HEK293T (cell line): ENCODE measurements around the gene ANKRD60.

Experiments used
- CTCF ChIA-PET: fragments of 350-600 bp; formaldehyde crosslinking; extraction: SDS; loops from one replicate; lab custom pipeline; 2021; ENCODE audit warnings: antibody characterized with exemption, inconsistent platforms; lab: Yijun Ruan, JAX
- POLR2A ChIA-PET: fragments of 350-600 bp; formaldehyde crosslinking; extraction: SDS; loops from one replicate; lab custom pipeline; 2020; ENCODE audit warnings: antibody characterized with exemption, inconsistent platforms; lab: Yijun Ruan, JAX
- DNase-seq: peaks from one replicate; pipeline ENCODE4 v3.0.0; 2012; ENCODE audit warnings: mixed read lengths; ENCODE audit errors: extremely low spot score
- ARNT ChIP-seq: fragments of 450-650 bp; IDR thresholded peaks from 2 replicates; pipeline ENCODE4 v1.6.1; 2017; ENCODE audit warnings: mild to moderate bottlenecking
- BHLHE40 ChIP-seq: fragments of 450-650 bp; IDR thresholded peaks from 2 replicates; pipeline ENCODE4 v1.6.1; 2016; ENCODE audit warnings: mild to moderate bottlenecking, moderate library complexity, borderline replicate concordance
- CTBP1 ChIP-seq: fragments of 450-650 bp; IDR thresholded peaks from 2 replicates; pipeline ENCODE4 v1.6.1; 2016; ENCODE audit warnings: borderline replicate concordance
- ELF4 ChIP-seq: fragments of 450-650 bp; IDR thresholded peaks from 2 replicates; pipeline ENCODE4 v1.6.1; 2017; ENCODE audit warnings: antibody characterized with exemption
- FOXA1 ChIP-seq: fragments of 450-650 bp; IDR thresholded peaks from 2 replicates; pipeline ENCODE4 v1.6.1; 2016; ENCODE audit warnings: mild to moderate bottlenecking
- FOXK2 ChIP-seq: fragments of 450-650 bp; IDR thresholded peaks from 2 replicates; pipeline ENCODE4 v1.6.1; 2016; ENCODE audit warnings: mild to moderate bottlenecking
- FOXM1 ChIP-seq: fragments of 450-650 bp; IDR thresholded peaks from 2 replicates; pipeline ENCODE4 v1.6.1; 2017; ENCODE audit warnings: mild to moderate bottlenecking, borderline replicate concordance
- HDGF ChIP-seq: fragments of 450-650 bp; IDR thresholded peaks from 2 replicates; pipeline ENCODE4 v1.6.1; 2017; ENCODE audit warnings: antibody characterized with exemption, borderline replicate concordance
- L3MBTL2 ChIP-seq: fragments of 450-650 bp; conservative IDR thresholded peaks from 2 replicates; pipeline ENCODE4 v1.6.1; 2016; ENCODE audit warnings: mild to moderate bottlenecking
- LEF1 ChIP-seq: fragments of 450-650 bp; IDR thresholded peaks from 2 replicates; pipeline ENCODE4 v1.6.1; 2017; ENCODE audit warnings: mild to moderate bottlenecking, borderline replicate concordance
- NFRKB ChIP-seq: fragments of 450-650 bp; IDR thresholded peaks from 2 replicates; pipeline ENCODE4 v1.6.1; 2016; ENCODE audit warnings: mild to moderate bottlenecking, moderate library complexity
- SP1 ChIP-seq: fragments of 450-650 bp; IDR thresholded peaks from 2 replicates; pipeline ENCODE4 v1.6.1; 2017
- SUZ12 ChIP-seq: fragments of 450-650 bp; IDR thresholded peaks from 2 replicates; pipeline ENCODE4 v1.6.1; 2016; ENCODE audit warnings: mild to moderate bottlenecking
- TARDBP ChIP-seq: fragments of 450-650 bp; IDR thresholded peaks from 2 replicates; pipeline ENCODE4 v1.6.1; 2016
- ZNF384 ChIP-seq: fragments of 450-650 bp; IDR thresholded peaks from 2 replicates; pipeline ENCODE4 v1.6.1; 2016
- TF ChIP-seq, protein P1 (sequence below): fragments of 450-650 bp; IDR thresholded peaks from 2 replicates; pipeline ENCODE4 v1.6.1; 2016

The ANKRD60 gene

DNA sequence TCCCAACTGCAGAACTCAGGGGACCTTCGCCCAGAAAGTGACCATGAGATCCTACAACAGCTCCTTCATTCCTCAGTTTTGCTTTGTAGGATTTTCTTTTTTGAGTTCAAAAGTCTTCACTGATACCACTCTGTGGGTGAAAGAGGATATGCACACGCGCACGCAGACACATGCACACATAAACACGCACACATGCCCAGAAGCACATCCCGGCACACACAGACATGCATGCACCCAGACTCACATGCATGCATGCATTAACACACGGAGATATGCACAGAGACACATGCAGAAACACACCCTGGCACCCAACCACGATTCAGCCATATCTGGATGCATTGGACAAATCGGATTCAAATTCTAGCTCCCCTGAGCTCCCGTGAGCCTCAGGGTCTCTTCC, 36.4 kb downstream of the ANKRD60 start:
- CTCF ChIA-PET: interaction anchor here (0.7 to 1.5 kb wide), 2 partner anchors 10 to 15 kb away, joined by 3 to 7 read pairs; no protein-coding TSS in a partner anchor
- no peak for TF ChIP-seq FOXM1
- POLR2A ChIA-PET: no interaction called here
- no peak for DNase-seq

DNA sequence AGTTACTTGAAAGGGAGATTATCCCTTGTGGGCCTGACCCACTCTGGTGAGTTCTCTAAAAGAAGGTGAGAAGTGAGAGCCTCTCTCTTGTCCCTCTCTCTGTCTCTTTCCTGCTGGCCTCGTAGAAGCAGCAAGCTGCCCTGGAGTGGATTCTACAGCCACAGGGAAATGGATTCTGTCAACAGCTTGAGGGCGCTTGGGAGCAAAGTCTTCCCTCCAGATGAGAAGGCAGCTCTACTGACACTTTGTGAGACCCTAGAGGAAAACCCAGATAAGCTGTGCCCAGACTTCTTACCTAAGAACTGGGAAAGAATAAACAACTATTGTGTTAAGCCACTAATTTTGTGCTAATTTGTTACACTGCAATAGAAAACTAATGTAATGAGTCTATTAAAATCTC, 39.9 kb downstream of the ANKRD60 start:
- ChIA-PET CTCF (interaction anchor here (0.5 to 1.6 kb wide), 3 partner anchors 20 to 332 kb away, joined by 3 to 6 read pairs (median 3); no protein-coding TSS in a partner anchor), POLR2A (no interaction called here)
- TF ChIP-seq, protein P1, sequence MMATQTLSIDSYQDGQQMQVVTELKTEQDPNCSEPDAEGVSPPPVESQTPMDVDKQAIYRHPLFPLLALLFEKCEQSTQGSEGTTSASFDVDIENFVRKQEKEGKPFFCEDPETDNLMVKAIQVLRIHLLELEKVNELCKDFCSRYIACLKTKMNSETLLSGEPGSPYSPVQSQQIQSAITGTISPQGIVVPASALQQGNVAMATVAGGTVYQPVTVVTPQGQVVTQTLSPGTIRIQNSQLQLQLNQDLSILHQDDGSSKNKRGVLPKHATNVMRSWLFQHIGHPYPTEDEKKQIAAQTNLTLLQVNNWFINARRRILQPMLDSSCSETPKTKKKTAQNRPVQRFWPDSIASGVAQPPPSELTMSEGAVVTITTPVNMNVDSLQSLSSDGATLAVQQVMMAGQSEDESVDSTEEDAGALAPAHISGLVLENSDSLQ: no peak
- TF ChIP-seq NFRKB (no peak), SP1 (no peak), HDGF (no peak), TARDBP (no peak), CTBP1 (no peak), L3MBTL2 (no peak), ARNT (no peak), FOXA1 (no peak), LEF1 (no peak), ZNF384 (no peak), SUZ12 (no peak), ELF4 (no peak), FOXM1 (no peak), BHLHE40 (no peak)
- DNase-seq: no peak

DNA sequence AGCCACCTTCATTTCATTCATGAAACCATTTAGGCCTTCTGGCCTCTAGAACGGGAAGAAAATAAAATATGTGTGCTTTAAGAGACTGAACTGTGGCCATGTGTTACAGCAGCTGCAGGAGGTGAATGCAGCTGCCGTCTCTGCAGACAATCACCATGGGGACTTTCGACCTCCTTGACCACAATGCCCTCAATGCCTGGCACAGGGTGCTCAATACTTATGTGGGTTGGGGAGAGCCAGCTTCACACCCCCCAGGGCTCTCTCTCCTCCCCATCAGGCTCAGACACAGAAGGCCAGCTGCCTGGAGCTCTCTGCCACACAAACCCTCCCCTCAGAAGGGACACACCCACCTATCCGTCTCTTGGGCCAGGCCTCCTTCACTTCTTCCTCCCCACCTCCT, 43.5 kb downstream of the ANKRD60 start:
- no peak for DNase-seq
- CTCF ChIA-PET: no interaction called here
- POLR2A ChIA-PET: no interaction called here
- no peak for TF ChIP-seq ELF4

DNA sequence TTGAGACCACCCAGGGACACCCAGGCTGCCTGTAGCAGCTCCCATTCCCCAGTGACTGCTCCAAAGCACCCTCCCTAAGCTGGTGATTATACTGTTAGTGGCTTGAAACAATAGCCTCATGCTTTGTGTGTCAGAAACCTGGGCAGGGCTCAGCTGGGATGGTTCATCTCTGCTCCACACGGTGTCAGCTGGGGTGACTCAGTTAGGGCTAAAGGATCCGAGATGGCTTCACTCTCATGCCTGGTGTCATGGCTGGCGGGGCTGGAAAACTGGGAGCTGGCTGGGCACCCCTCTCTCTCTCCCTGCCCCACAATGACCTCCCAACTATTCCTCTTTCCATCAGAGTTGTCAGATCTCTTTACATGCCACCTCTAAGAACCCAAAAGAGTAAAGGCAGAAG, 44.4 kb downstream of the ANKRD60 start:
- CTCF ChIA-PET: no interaction called here
- TF ChIP-seq L3MBTL2 (no peak), CTBP1 (no peak), BHLHE40 (no peak), SP1 (no peak), FOXM1 (no peak)

DNA sequence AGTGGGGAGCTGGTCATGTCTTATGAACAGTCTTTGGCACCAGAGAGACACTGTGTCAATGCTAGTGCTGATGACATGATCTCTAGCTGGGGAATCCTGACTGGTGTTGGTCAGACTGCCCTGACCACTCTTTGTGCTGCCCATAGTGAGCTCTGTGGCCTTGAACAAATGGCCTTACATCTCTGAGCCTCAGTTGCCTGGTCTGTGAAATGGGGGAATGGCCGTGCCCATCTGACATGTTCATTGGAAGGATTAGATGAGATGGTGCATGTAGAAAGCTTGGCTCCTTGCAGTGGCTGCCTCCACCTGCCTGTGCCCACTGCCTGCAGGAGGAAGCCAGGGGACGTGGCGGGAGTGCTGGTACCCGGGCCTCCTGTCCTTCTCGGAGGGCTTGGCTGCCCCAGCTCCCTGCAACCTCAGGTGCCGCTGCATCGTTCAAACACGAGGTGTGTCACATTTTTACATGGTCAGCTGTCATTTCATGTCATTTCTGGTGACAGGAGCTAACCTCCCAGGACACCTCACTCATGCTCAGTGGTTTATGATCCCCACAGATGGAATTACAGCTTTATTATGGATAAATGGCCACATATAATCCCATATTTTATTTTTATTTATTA, 45.8 kb downstream of the ANKRD60 start:
- ChIA-PET CTCF (interaction anchor here (0.8 to 2.3 kb wide), 2 partner anchors 9 to 558 kb away, joined by 3 to 7 read pairs; no protein-coding TSS in a partner anchor), POLR2A (no interaction called here)
- no peak for DNase-seq
- no peak for TF ChIP-seq FOXK2
- no peak for TF ChIP-seq CTBP1
- TF ChIP-seq FOXA1: no peak
- no peak for TF ChIP-seq SP1
- TF ChIP-seq, protein P1: no peak
- TF ChIP-seq ELF4: no peak
- no peak for TF ChIP-seq FOXM1
- no peak for TF ChIP-seq SUZ12
- TF ChIP-seq L3MBTL2: no peak

More for the DNA sequence above, 44.4 kb downstream of the ANKRD60 start:
- POLR2A ChIA-PET: no interaction called here
- DNase-seq: no peak

DNA sequence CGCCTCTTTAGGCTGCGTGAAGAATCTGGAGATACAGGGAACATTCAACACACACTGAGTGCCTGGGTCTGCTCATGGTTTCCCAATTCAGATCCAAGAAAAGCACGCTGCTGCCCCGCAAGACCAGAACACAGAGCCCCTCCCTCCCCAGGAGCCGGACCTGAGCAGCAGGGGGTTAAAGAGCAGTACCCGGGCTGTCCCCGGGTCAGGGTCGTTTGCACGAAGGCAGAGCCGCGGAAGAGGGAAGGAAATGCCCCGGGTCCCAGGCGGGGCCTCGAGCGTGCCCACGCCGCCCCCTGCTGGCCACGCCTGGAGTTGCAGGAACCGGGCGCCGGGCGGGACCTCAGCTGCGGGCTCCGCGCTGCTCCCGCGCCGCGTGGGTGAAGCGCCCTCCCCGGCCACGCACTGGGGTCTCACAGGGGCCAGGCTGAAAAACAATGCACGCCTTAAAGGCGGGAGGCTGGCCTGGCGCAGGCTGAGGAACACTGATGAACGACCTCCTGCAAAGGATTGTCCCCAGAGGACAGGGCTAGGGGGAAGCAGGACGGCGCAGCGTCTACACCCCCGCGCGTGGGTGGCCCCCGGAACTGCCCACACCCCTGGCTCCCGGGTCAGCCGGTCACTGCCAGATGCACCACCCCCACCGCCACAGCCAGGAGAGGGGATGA, 48.9 kb downstream of the ANKRD60 start:
- CTCF ChIA-PET: interaction anchor here (0.7 kb wide), 2 partner anchors 19 to 676 kb away, joined by 4 read pairs; no protein-coding TSS in a partner anchor
- no peak for TF ChIP-seq FOXA1
- no peak for TF ChIP-seq ELF4
- no peak for TF ChIP-seq SUZ12
- peak; percentile 68; the same call in 1 of the 2 replicates for TF ChIP-seq TARDBP
- TF ChIP-seq L3MBTL2: no peak; the same call in 1 of the 2 replicates
- DNase-seq: peak; percentile 84
- POLR2A ChIA-PET: no interaction called here

DNA sequence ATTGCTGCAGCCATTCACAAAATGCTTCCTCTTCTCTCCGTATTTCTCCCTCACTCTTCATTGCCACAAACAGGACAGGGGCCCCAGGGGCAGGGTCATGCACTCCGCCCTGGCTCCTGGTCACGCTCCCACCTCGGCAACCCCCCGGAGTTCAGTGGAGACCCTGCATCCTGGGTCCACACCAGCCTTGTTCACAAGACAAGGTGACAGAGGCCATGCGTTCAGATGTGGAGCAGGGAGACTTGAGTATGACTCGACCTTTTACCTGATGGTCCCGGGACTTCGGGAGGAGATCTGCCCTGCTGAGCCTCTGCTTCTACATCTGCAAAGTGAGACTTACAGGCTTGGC, 49.4 kb downstream of the ANKRD60 start:
- TF ChIP-seq FOXM1: no peak
- CTCF ChIA-PET: no interaction called here
- DNase-seq: no peak
- POLR2A ChIA-PET: no interaction called here

DNA sequence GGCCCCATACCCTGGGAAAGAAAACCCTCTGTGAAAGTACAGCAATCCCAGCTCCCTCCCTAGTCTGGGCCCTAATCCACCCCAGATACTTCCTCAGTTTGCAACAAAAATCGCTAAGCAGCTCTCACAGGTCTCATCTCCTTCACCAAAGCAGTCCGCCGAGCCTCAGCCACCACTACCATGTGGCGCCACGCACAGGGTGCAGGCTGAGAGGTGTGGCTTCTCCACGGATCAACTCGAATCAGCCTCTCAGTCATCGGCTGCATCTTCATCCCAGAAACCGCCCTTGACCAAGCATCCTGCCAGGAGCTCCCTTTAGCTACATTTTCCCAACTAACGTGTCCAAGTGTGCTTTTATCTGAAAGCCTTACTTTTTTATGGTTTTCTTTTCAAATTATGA, 50.7 kb downstream of the ANKRD60 start:
- ChIA-PET CTCF (no interaction called here), POLR2A (no interaction called here)
- TF ChIP-seq ZNF384 (no peak), NFRKB (no peak), FOXA1 (no peak), FOXM1 (no peak), SUZ12 (no peak), TARDBP (no peak), SP1 (no peak), CTBP1 (no peak), LEF1 (no peak), FOXK2 (no peak), BHLHE40 (no peak), ARNT (no peak), ELF4 (no peak), HDGF (no peak), L3MBTL2 (no peak)
- TF ChIP-seq, protein P1: no peak
- DNase-seq: no peak
